Measurements from ENCODE around the gene CRLF2.
"Not testable (repeated sequence)": the region's sequence is repeated elsewhere in the genome, so short reads cannot be mapped to it uniquely, and the experiment has no call there.

The CRLF2 gene

GRCh38 chrX:1207496-1208025 is 4.9 kb downstream of the CRLF2 start:
- Histone ChIP-seq H3K27ac (no peak overlapping the region), H3K4me3 (ENCODE audit: low read depth in 1 of 2, low read length in 1 of 2) (no peak overlapping the region), H3K4me1 (ENCODE audit: control insufficient read depth in 1 of 2, insufficient read depth in 1 of 2, low read depth in 1 of 2, low read length in 1 of 2) (peaks cover 9 to 14% of the 10 kb centered on the region in 2 experiments), H3K9me3 (no peaks in the 10 kb centered on the region), H3K36me3 (no peaks in the 10 kb centered on the region), H3K27me3 (peaks cover 36% of the 10 kb centered on the region)
- no peak for TF ChIP-seq CTCF (IDR thresholded peaks at IDR 0.05)

- no peak overlapping the region for H3K27ac ChIP-seq
- H3K4me1 ChIP-seq (ENCODE audit: control insufficient read depth in 1 of 2, insufficient read depth in 1 of 2, low read depth in 1 of 2, low read length in 1 of 2), result peaks cover 9 to 14% of the 10 kb centered on the region in 2 experiments
- H3K27me3 ChIP-seq, result peaks cover 36% of the 10 kb centered on the region
- H3K36me3 ChIP-seq, result no peaks in the 10 kb centered on the region
- TF ChIP-seq CTCF (IDR thresholded peaks at IDR 0.05), result no peak
- peak overlapping the region in 1 of 2 experiments; percentile 12 for H3K4me3 ChIP-seq (ENCODE audit: low read depth in 1 of 2, low read length in 1 of 2)
- no peaks in the 10 kb centered on the region for H3K9me3 ChIP-seq
Observed at GRCh38 chrX:1205681-1206611, 6.5 kb downstream of the CRLF2 start.

- H3K27me3 ChIP-seq, result peaks cover 21% of the 10 kb centered on the region
- no peak overlapping the region for H3K4me3 ChIP-seq (ENCODE audit: low read depth in 1 of 2, low read length in 1 of 2)
- H3K9me3 ChIP-seq, result no peaks in the 10 kb centered on the region
- no peak overlapping the region for H3K27ac ChIP-seq
- TF ChIP-seq CTCF (IDR thresholded peaks at IDR 0.05), result no peak
- no peaks in the 10 kb centered on the region for H3K36me3 ChIP-seq
- peaks cover 9 to 14% of the 10 kb centered on the region in 2 experiments for H3K4me1 ChIP-seq (ENCODE audit: control insufficient read depth in 1 of 2, insufficient read depth in 1 of 2, low read depth in 1 of 2, low read length in 1 of 2)
Observed at GRCh38 chrX:1202251-1202650, 10.2 kb downstream of the CRLF2 start.

- no peak for TF ChIP-seq CTCF (IDR thresholded peaks at IDR 0.05)
- Histone ChIP-seq H3K4me3 (ENCODE audit: low read depth in 1 of 2, low read length in 1 of 2) (no peak overlapping the region), H3K9me3 (no peaks in the 10 kb centered on the region), H3K27ac (no peak overlapping the region), H3K27me3 (no peaks in the 10 kb centered on the region), H3K36me3 (no peaks in the 10 kb centered on the region), H3K4me1 (ENCODE audit: control insufficient read depth in 1 of 2, insufficient read depth in 1 of 2, low read depth in 1 of 2, low read length in 1 of 2) (no peaks in the 10 kb centered on the region)
Observed at GRCh38 chrX:1196436-1196835, 16.0 kb downstream of the CRLF2 start.

GRCh38 chrX:1192196-1192595 is 20.3 kb downstream of the CRLF2 start:
- H3K27ac ChIP-seq; H3K36me3 ChIP-seq; H3K4me1 ChIP-seq (ENCODE audit: control insufficient read depth in 1 of 2, insufficient read depth in 1 of 2, low read depth in 1 of 2, low read length in 1 of 2); H3K27me3 ChIP-seq; H3K9me3 ChIP-seq; H3K4me3 ChIP-seq (ENCODE audit: low read depth in 1 of 2, low read length in 1 of 2): not testable (repeated sequence)

- no peaks in the 10 kb centered on the region for H3K36me3 ChIP-seq
- no peaks in the 10 kb centered on the region for H3K9me3 ChIP-seq
- no peak for TF ChIP-seq CTCF (IDR thresholded peaks at IDR 0.05)
- no peak overlapping the region for H3K27ac ChIP-seq
- no peak overlapping the region for H3K4me3 ChIP-seq (ENCODE audit: low read depth in 1 of 2, low read length in 1 of 2)
- no peaks in the 10 kb centered on the region for H3K4me1 ChIP-seq (ENCODE audit: control insufficient read depth in 1 of 2, insufficient read depth in 1 of 2, low read depth in 1 of 2, low read length in 1 of 2)
- H3K27me3 ChIP-seq, result no peaks in the 10 kb centered on the region
Observed at GRCh38 chrX:1190596-1191145, 21.8 kb downstream of the CRLF2 start.

Measured in neutrophil (primary cell).